GM19239 (cell line): ENCODE results near the gene PRRT1.

ENCODE experiments used
- DNase-seq: peaks from one replicate; pipeline ENCODE4 v3.0.0; 2011; ENCODE audit warnings: low spot score; ENCODE audit not compliant: insufficient read length
- FAIRE-seq: peaks from 2 replicates; lab custom pipeline; 2011; peaks lifted over from hg19 to GRCh38; lab: Jason Lieb, UNC

The PRRT1 gene

DNA sequence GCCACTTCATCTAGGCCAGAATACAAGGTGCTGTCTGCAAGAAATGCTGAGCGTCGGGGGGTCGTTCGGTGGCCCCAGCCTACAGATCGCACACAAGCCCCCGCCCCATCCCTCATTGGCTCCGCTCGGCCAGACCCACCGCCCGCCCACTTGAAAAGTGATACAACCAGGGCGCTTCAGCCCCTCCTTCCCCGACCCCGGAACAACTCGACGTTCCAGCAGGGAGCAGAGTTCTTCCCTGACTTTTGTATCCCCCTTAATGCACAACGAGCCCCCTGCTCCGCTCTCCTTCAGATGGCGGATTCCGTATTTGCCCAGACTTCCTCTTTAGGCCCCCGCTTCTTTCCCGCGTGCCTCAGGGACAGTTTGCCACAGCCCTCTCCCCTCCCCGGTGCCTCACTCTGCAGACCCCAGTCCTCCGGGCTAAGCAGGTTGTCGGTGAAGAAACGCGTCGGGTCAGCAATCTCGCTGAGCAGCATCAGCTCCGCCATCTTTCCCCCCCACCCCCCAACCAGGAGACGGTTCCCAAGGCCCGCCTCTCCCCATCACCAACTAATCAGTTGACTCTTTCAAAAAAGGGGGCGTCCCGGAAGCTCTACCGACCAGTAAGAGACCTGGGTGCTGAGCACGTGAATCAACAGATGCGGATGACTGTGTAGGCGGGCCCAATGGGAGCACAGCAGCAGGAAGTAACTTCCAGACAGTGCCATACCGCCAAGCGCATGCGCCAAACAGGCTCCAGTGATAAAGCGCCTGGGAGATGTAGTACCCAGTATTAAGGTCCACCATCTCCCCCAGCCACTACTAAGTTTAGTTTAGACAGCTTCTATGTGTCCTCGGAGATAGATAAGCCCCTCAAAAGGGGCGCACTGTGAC, 23.8 kb downstream of the PRRT1 start, which contains the start of gene ATF6B:
ATF6B (minus strand) TSS at position 530 of the 876 bp plus-strand sequence; CDS start at position 491, 39 bp downstream.
- peak; percentile 92 for FAIRE-seq

DNA sequence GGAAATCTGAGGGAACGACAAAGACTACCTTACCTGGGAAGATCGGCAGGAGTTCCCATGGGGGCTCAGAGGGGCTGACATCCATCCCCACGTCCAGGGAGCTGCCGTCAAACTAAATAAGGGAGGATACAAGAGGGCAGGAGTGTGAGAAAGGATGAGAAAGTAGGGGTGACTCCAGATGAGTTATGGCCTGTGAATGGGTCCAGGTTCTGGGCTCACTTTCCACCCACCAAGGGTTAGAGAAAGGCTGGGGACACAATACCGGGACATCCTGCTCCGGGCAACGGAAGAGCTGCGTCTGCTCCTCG, 24.4 kb downstream of the PRRT1 start:
- no peak for FAIRE-seq
- no peak for DNase-seq

More for the DNA sequence above, 23.8 kb downstream of the PRRT1 start, which contains the start of gene ATF6B:
- peak; percentile 96 for DNase-seq

DNA sequence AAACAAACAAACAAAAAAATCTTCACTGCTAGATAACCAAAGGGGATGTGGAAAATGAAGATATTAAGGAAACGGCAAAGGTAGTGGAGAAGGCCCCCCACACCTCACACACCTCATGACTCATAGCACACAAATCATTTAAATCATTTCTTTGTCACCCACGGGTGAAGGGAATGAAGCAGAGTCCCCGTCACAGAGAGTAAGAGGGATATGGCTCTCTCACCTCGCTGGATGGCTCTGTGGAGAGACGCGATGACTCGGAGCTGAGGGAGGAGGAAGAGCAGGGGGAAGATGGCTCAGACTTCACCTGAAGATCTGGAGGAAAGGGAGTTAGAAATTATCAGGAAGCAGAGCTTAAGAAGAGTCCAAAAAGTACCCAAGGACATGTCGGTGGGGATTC, 24.9 kb downstream of the PRRT1 start:
- DNase-seq (no peak), FAIRE-seq (no peak)

DNA sequence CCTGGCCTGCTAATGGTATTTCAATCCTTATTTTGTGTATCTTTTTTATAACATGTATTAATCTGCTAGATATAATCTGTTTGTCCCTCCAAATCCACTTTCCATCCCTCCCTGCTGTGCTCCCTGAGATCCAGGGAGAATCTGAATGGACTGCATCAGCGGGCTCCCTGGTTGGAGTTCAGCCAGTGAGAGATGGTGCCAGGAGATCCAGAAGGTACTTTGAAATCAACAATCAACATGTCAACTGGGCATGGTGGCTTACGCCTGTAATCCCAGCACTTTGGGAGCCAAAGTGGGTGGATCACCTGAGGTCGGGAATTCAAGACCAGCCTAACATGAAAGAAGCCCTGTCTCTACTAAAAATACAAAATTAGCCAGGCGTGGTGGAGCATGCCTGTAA, 28.1 kb downstream of the PRRT1 start:
- FAIRE-seq (no peak), DNase-seq (no peak)

DNA sequence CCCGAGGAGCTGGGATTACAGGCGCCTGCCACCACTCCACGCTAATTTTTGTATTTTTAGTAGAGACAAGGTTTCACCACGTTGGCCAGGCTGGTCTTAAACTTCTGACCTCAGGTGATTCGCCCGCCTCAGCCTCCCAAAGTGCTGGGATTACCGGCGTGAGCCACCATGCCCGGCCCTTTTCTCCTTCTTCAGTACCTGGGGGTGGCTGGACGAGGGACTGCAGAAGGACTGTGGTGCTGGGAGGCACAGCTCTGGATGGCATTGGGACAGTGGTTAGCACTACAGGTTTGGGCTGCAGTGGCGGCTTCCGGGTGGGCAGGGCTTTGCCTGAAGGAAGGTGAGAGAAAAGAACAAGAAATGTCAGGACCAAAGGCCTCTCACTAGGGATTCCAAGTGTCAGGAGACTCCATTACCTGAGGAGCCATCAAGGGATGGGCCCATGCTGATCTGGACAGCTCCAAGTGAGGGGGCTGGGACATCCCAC, 31.1 kb downstream of the PRRT1 start:
- FAIRE-seq (no peak), DNase-seq (no peak)

DNA sequence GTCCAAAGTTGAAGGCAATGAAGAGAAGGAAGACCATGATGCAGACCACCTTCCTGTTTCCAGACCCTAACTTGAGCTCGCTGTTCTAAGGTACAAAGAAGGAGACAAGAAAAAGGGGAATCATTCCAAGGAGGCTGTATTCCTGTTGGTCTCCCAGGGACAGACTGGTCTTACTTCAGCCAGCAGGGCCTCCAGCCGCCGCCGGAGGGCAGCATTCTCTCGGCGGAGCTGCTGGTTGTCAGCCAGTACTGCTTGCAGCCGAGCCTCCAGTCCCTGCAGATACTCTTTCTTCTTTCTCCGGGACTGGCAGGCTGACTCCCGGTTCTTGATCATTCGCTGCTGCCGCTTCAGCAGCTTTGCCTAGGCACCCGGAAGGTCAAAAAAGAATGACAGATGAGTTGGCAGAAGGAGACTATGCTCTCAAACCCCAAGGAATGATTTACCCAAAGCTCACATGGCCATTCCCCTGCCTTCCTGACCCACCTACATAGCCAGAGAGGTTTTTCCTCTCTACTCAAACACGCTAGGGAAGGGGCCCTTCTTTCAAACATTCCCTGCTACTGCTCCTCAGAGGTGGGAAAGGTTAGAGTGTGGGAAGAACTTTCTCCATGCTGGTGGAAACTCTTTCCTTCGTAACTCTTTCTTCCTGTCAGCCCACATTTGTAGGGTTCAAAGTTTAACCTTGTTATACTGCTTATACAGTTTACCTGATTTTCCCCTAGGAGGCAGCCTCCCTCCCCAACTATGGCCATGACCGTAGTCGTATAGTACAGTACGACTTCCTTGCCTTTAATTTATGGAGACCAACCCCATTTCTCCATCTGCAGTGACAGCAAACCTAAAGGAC, 32.7 kb downstream of the PRRT1 start:
- peak; percentile 31 for FAIRE-seq
- peak; percentile 69 for DNase-seq

DNA sequence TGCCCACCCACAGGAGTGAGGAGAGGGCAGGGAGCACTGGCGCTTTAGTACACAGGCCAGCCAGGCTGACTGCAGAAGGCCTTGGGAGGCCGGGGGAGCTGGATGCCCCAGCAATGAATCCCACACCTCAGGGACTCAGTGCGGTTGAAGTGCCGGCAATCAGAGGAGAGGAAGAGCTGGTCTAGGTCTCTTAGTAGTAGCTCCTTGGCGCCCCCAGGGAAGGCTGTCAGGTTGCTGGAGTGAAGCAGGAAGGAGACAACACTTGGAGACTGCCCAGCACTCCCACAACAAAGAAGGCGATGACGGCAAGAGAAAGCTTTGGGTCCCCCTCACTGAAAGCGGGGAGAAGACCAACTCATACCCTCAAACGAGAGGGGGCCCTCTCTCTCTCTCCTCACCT, 34.3 kb downstream of the PRRT1 start:
- no peak for DNase-seq
- no peak for FAIRE-seq

DNA sequence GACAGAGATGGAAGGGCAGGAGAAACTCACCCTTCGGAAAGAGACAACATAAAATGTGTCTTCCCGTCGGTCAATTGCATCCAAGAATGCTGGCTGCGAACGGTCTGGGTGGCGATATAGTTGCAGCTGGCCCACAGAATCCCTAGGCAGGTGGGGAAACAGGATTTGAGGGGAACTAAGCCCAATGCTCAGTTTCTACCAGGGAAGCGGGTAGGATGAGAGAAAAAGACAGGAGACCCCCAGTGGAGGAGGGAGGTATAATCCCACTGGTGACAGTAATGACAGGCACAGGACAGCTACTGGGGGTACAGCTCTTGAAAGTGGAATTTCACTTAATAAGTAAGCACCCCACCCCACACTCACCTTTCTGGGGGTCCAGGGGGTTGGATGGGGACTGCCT, 35.1 kb downstream of the PRRT1 start:
- DNase-seq (no peak), FAIRE-seq (no peak)

DNA sequence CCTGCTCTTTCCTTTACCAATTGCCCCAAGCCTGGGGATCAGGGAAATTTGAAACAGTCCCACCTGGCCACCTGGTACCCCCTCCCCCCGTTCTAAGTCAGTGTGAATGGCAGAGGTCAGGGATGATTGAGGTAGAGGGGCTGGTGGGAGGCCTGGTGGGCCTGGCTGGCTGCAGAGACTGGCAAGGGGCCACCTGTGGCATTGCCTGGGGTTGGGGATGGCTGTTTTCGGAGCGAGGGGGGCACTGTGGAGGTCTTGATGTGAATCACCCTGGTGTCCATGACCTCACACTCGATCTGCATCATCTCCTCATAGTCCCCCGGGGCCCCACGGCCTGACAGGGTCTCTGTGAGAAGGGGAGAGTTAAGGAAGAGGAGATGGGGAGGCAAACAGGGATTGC, 36.1 kb downstream of the PRRT1 start:
- no peak for DNase-seq
- FAIRE-seq: no peak

DNA sequence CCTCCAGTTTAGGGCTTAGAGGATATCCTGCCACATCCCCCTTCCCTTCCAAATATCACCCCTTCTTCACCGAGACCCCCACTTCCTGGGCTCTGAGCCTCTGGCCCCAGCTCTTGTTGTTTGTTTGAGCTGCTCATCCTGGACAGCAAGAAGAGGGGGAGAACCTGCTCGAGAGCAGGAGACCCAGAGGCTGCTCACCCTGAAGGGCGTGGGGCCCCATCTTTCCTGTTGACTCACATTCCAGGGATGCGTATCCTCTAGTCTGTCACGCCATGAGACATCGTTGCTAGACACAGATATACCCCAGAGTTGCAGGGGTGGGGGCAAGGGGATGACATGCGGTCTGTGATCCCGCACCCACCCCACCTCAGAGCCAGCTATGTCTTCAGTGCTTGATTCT, 36.9 kb downstream of the PRRT1 start:
- DNase-seq: no peak
- FAIRE-seq: no peak

DNA sequence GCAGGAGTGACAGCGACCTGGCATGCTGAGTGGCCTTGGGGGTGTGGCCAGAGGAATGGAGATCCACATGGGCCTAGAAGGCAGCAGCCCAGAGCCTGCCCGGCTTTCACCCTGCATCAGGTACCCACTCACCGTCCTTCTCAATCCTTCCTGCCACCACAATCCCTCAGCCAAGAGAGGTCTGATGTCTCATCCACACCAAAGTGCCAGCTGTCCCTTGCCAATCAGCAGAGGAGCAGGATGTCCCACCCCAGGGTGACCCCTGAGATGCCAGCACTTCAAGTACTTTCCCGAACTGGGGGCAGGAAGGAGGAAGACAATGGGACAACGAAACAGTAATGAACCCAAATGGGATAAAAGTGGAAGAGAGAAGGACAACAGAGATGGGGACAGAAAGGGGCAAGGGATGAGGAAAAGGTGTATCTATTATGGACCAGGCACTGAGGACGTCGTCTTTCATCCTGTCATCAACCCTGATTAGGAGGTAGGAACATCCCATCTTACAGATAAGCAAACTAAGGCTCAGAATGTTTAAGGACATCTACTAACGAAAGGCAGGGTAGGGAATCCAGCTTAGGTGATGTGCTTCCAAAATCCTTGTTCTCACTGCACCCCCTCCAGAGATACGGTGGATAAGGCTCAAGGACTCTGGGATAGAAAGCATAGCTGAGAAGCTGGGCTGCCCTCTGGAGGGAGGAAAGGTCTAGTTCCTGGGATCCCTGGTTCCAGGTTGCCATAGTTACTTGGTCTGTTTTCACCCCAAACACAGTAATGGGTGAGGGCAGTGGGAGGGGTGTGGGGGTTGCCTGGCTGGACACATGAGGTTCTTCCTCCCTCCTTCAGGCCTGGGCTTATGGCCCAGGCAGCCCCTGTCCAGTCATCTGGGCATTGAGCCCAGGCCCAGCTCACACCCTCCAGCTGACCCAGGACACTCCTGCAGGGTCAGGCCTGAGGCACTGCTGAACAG, 38.1 kb downstream of the PRRT1 start:
- no peak for DNase-seq
- no peak for FAIRE-seq

DNA sequence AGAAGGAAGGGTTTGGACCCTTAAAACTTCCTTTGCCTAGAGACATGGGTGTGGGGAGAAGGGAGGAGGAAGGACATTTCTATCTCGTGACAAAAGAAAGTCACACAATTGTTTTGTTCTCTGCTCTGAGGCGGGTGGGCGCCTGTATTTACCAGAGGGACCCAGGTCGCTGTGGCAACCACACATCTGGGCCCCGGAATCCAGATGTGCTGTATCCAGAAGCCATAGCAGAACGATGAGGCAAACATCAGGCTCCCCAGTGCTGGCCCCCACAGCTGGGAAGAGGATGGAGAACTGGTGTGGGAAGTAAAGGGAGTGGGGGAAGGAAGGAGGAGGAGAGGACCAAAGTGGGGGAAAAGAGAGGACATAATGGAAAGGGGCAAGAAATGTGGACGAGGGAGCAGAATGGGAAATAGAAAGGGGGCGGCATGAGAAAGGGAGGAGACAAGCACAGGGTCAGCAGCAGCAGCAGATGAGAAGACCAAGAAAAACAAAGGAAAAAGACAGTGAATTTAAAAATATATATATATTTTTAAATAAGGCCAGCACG, 39.2 kb downstream of the PRRT1 start:
- FAIRE-seq (no peak), DNase-seq (no peak)

DNA sequence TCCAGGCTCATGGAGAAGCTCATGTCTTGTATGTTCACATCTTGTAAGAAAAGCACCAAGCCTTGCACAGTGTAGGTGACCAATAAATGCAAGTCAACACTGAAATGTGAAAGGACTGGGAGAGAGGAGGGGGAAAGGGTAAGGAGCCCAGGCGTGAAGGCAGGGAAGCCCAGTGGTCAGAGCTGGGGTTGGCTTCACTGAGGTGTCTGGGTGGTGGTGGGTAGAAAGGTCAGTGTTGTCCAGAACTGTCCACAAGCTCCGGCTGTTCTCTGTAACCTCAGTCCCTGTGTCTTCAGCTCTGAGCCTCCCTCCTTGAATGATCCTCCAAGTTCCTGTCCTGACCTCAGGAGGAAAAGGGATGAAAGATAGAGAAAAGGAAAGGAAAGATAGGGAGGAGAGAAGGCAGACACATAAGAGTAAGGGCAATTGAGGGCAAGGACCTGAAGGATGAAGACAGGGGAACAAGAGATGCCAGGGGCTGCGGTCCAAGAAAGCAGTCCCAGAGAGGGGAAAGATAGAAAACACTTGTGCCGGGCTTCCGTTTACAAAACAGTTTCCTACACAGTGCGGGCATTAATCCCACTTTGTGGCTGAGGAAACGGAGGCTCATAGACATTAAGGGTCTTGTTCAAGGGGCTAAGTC, 40.2 kb downstream of the PRRT1 start:
- DNase-seq: no peak
- FAIRE-seq: no peak

DNA sequence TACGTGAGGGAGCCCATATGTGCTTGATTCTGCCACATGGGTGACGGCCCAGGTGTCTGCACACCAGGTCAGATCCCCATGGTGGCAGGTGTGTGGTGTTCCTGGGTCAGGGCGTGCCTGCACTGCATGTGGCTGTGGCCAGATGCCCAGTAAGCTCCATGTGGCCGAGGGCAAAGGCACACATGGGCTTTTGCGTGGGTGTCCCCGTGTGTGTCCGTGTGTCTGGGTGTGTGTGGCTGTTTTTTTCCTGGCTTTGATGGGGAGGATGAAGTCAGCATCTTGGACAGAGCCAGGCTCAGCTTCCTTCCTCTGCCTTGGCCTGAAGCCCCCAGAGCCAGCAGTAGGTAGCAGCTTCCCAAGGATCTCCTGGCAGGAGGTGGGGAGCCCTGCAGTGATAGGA, 41.1 kb downstream of the PRRT1 start:
- FAIRE-seq (no peak), DNase-seq (no peak)

DNA sequence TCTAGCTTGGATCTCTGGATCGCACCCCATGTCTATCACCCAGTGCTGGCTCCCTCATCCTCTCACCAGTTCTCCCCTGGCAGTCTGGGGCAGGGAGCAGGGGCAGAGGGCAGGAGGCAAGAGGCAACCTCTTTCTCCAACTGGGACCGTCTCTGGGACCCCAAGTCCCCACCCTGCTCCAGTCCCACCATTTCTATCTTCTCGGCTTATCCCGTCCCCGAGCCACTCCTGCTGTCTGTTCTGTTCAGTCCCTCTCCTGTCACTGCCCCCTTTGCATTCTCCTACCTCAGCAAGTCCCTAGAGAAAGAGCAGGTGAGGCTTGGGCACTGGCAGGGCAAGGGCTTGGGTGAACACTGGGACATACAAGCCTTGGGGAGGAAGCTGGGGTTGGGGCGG, 42.0 kb downstream of the PRRT1 start:
- DNase-seq (no peak), FAIRE-seq (no peak)

DNA sequence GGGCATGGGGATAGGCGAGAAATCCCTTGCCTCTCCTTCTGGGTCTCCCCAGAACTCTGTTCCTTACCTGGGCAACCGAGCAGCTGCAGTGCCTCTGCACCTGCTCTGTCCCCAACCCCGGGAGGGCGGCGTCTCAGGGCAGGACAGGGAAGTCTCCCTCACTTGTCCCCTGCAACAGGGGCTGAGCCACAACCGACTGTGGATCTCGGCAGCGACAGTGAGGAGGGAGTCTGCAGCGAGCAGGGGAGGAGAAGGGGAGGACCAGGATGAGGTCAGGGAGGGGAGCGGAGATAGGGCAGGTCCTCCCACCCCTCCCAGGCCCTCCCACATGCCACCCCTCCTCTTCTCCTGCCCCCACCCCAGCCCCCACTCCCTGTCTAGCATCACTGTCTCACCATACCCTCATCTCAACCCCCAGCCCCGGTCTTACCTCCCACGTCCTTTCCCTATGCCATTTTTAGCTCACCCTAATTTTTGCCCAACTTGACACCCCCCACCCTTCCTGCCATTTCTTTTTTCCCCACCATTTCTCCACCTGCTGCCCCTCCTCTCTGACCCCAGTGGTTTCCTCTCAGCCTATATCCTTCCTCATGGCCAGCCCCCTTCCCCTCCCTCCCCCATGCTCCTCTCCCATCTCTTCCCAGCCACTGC, 42.5 kb downstream of the PRRT1 start, which contains the start of gene TNXB:
TNXB (minus strand) TSS at position 225 of the 651 bp plus-strand sequence. CDS start 11,140 bp downstream, outside the sequence.
- no peak for FAIRE-seq
- DNase-seq: no peak

DNA sequence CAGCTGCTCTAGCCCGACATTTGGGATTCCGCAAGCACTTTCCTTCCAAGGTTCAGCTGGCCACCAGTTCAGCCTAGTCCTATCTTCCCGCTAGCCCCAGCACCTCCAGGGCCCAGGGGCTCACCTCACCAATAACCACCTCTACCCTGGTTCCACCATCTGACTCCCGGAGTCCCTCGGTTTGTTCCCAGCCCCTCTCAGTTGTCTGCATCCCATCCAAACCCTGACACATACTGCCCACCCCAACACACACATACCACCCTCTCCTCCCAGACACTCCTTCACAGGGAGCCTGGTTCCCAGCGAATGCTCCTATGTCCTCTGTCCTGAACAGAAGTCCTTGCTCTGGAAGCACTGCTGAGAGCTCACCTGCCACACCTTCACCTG, 43.0 kb downstream of the PRRT1 start:
- DNase-seq: no peak
- FAIRE-seq: no peak

DNA sequence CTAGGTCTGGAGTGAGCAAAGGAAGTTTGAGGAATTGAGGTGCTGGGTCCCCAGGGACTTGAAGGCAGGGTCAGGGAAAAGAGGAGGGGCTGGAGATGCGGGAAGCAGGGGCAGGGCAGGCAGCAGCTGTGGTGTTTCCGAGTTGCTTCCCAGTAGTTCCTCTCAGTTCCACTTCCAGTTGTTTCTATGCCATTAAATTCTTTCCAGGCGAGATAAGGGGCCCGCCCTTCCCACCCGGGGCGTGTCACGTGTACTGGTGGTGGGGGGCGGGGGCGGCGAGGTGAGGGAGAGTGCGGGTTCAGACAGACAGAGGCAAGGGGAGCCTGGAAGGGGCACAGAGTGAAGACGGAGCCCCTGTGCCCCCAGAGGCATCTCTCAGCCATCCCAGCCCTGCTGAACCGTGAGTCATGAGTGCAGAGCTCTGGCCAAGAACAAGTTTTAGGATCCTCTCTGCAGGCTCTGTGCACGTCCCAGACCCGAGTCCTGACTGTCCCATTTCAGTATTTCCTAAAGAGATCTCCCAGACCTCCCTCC, 43.6 kb downstream of the PRRT1 start:
- no peak for FAIRE-seq
- no peak for DNase-seq
